IMR-90 (cell line): ENCODE data around the gene RCCD1. TPM values are rescaled to one million over a fixed set of nuclear protein-coding genes. Genes with fewer than 3 reads are reported as not detected.

ENCODE experiments used
- ATAC-seq: fragments of 200-7000 bp; cut with Tn5 transposase; 2 replicates; pipeline ENCODE4 v1.9.1; 2020; ENCODE audit warnings: low read depth, mild to moderate bottlenecking, moderate library complexity
- BruUV-seq: library from RNA; stranded (reverse); fragments of 400-500 nt; replicated peaks from 2 replicates; lab custom pipeline; 2021; lab: Mats Ljungman, UMichigan
- CTCF ChIA-PET: fragments of 300-600 bp; formaldehyde crosslinking; extraction: SDS; loops from one replicate; lab custom pipeline; 2021; ENCODE audit warnings: antibody characterized with exemption; lab: Yijun Ruan, JAX
- POLR2A ChIA-PET: fragments of 300-600 bp; sonication (Branson Sonifier 250); formaldehyde crosslinking; loops from one replicate; lab custom pipeline; 2022; ENCODE audit warnings: antibody characterized with exemption; ENCODE audit not compliant: unreplicated experiment; lab: Charles Lee
- DNase-seq: peaks from one replicate; pipeline ENCODE4 v3.0.0; 2013
- H2AFZ ChIP-seq: replicated peaks from 2 replicates; pipeline ENCODE3; 2013; ENCODE audit warnings: low read length, mild to moderate bottlenecking; ENCODE audit not compliant: poor library complexity
- H2AK5ac ChIP-seq: 2 replicates; pipeline ENCODE4 v1.6.1; 2013; ENCODE audit warnings: low read depth, low read length, inconsistent platforms
- H2AK9ac ChIP-seq: replicated peaks from 2 replicates; pipeline ENCODE3; 2013; ENCODE audit warnings: mild to moderate bottlenecking, low read depth, low read length, moderate library complexity; ENCODE audit not compliant: poor library complexity
- H2BK120ac ChIP-seq: 2 replicates; pipeline ENCODE4 v1.6.1; 2013; ENCODE audit warnings: low read depth, low read length, inconsistent platforms
- H2BK15ac ChIP-seq: 3 replicates; pipeline ENCODE4 v1.6.1; 2013; ENCODE audit warnings: low read depth, low read length, inconsistent platforms
- H2BK20ac ChIP-seq: 2 replicates; pipeline ENCODE4 v1.6.1; 2013; ENCODE audit warnings: low read depth, mild to moderate bottlenecking, inconsistent platforms, low read length, moderate library complexity
- H2BK5ac ChIP-seq: 2 replicates; pipeline ENCODE4 v1.6.1; 2013; ENCODE audit warnings: mild to moderate bottlenecking, low read depth, low read length, inconsistent platforms; ENCODE audit not compliant: poor library complexity, severe bottlenecking
- H3K14ac ChIP-seq: replicated peaks from 2 replicates; pipeline ENCODE4 v1.6.1; 2013; ENCODE audit warnings: low read depth, low read length, inconsistent platforms
- H3K18ac ChIP-seq: 2 replicates; pipeline ENCODE4 v1.6.1; 2013; ENCODE audit warnings: low read depth, low read length, control low read depth
- H3K23ac ChIP-seq: 2 replicates; pipeline ENCODE4 v1.6.1; 2013; ENCODE audit warnings: low read depth, low read length, inconsistent platforms
- H3K27ac ChIP-seq: 2 replicates; pipeline ENCODE4 v1.5.1; 2013; ENCODE audit warnings: mild to moderate bottlenecking, control low read depth, low read length; ENCODE audit not compliant: insufficient read depth
- H3K27me3 ChIP-seq: 2 replicates; pipeline ENCODE4 v1.6.1; 2013; ENCODE audit warnings: low read length; ENCODE audit not compliant: control insufficient read depth, insufficient read depth
- H3K36me3 ChIP-seq: 2 replicates; pipeline ENCODE4 v1.6.1; 2013; ENCODE audit warnings: low read length, mixed read lengths; ENCODE audit not compliant: control insufficient read depth, insufficient read depth
- H3K4ac ChIP-seq: 2 replicates; pipeline ENCODE4 v1.6.1; 2013; ENCODE audit warnings: low read depth, low read length, inconsistent platforms
- H3K4me1 ChIP-seq: 2 replicates; pipeline ENCODE4 v1.6.1; 2013; ENCODE audit warnings: low read length, mixed read lengths; ENCODE audit not compliant: control insufficient read depth, insufficient read depth
- H3K4me2 ChIP-seq: 2 replicates; pipeline ENCODE4 v1.6.1; 2013; ENCODE audit warnings: low read depth, mild to moderate bottlenecking, control low read depth, low read length, moderate library complexity
- H3K4me3 ChIP-seq: 2 replicates; pipeline ENCODE4 v1.5.1; 2013; ENCODE audit warnings: low read depth, mild to moderate bottlenecking, control low read depth, low read length, moderate library complexity; ENCODE audit not compliant: insufficient read depth
- H3K56ac ChIP-seq: 2 replicates; pipeline ENCODE4 v1.6.1; 2013; ENCODE audit warnings: low read length, inconsistent platforms; ENCODE audit not compliant: insufficient read depth; ENCODE audit errors: extremely low read depth
- H3K79me1 ChIP-seq, 2 experiments: 2 replicates each; pipeline ENCODE4 v1.6.1; 2013; ENCODE audit warnings: low read length in 2 of 2, inconsistent platforms in 1 of 2, low read depth in 1 of 2
- H3K9ac ChIP-seq: 2 replicates; pipeline ENCODE4 v1.6.1; 2013; ENCODE audit warnings: low read depth, low read length, control low read depth
- H3K9me1 ChIP-seq: 2 replicates; pipeline ENCODE4 v1.6.1; 2013; ENCODE audit warnings: low read length, inconsistent platforms; ENCODE audit not compliant: insufficient read depth
- H3K9me3 ChIP-seq: 2 replicates; pipeline ENCODE4 v1.6.1; 2013; ENCODE audit warnings: low read length; ENCODE audit not compliant: control insufficient read depth, insufficient read depth
- H4K20me1 ChIP-seq: 2 replicates; pipeline ENCODE4 v1.6.1; 2013; ENCODE audit warnings: low read length, inconsistent platforms; ENCODE audit not compliant: insufficient read depth
- H4K5ac ChIP-seq: 2 replicates; pipeline ENCODE4 v1.6.1; 2013; ENCODE audit warnings: mild to moderate bottlenecking, low read depth, low read length, control low read depth
- H4K8ac ChIP-seq, 2 experiments: 2 replicates each; pipeline ENCODE4 v1.6.1; 2013; ENCODE audit warnings: low read depth in 2 of 2, low read length in 2 of 2, control low read depth in 1 of 2, inconsistent platforms in 1 of 2
- H4K91ac ChIP-seq: 2 replicates; pipeline ENCODE4 v1.6.1; 2013; ENCODE audit warnings: low read depth, low read length, inconsistent platforms; ENCODE audit not compliant: insufficient read depth
- CEBPB ChIP-seq: IDR thresholded peaks from 2 replicates; pipeline ENCODE4 v1.6.1; 2012; ENCODE audit warnings: low read depth, low read length, improper control_type of control experiment
- CHD1 ChIP-seq: IDR thresholded peaks from 2 replicates; pipeline ENCODE4 v1.6.1; 2012; ENCODE audit warnings: low read depth, low read length, improper control_type of control experiment
- FOS ChIP-seq: fragments of 150-350 bp; IDR thresholded peaks from 2 replicates; pipeline ENCODE4 v1.6.1; 2016; ENCODE audit warnings: low read depth, low read length
- MAFK ChIP-seq: IDR thresholded peaks from 2 replicates; pipeline ENCODE4 v1.6.1; 2012; ENCODE audit warnings: low read depth, low read length, improper control_type of control experiment
- MAZ ChIP-seq: IDR thresholded peaks from 2 replicates; pipeline ENCODE4 v1.6.1; 2012; ENCODE audit warnings: low read depth, mild to moderate bottlenecking, low read length, improper control_type of control experiment, moderate library complexity, borderline replicate concordance
- MXI1 ChIP-seq: IDR thresholded peaks from 2 replicates; pipeline ENCODE4 v1.6.1; 2012; ENCODE audit warnings: low read depth, mild to moderate bottlenecking, low read length, moderate library complexity, borderline replicate concordance
- NFE2L2 ChIP-seq: fragments of 150-350 bp; IDR thresholded peaks from 2 replicates; pipeline ENCODE4 v1.6.1; 2016; ENCODE audit warnings: low read depth, mild to moderate bottlenecking, low read length
- POLR2A ChIP-seq: IDR thresholded peaks from 2 replicates; pipeline ENCODE4 v1.6.1; 2012; ENCODE audit warnings: mild to moderate bottlenecking, low read depth, low read length
- RAD21 ChIP-seq: IDR thresholded peaks from 2 replicates; pipeline ENCODE4 v1.6.1; 2012; ENCODE audit warnings: low read length, improper control_type of control experiment
- RCOR1 ChIP-seq: IDR thresholded peaks from 2 replicates; pipeline ENCODE4 v1.6.1; 2012; ENCODE audit warnings: mild to moderate bottlenecking, low read length, improper control_type of control experiment; ENCODE audit not compliant: insufficient replicate concordance
- SMC3 ChIP-seq: fragments of 150-350 bp; IDR thresholded peaks from 2 replicates; pipeline ENCODE4 v1.6.1; 2016; ENCODE audit warnings: low read depth, mild to moderate bottlenecking, antibody characterized with exemption, low read length, moderate library complexity
- WGBS, 2 experiments: methylation state at CpG; one replicate each; pipeline versions ENCODE4 v1.1.5 to v1.1.7; 2013; ENCODE audit warnings: missing lambda C conversion rate in 2 of 2; ENCODE audit not compliant: insufficient read length in 1 of 2; ENCODE audit errors: extremely low coverage in 2 of 2; 5-methylcytosine and 5-hydroxymethylcytosine counted together
- dilution Hi-C: fragments of 300-500 bp; cut with HindIII; formaldehyde crosslinking; loops from one replicate; pipeline ENCODE4 v1.14.3; 2018; ENCODE audit warnings: low sequenced_read_pairs; ENCODE audit not compliant: unreplicated experiment
- in situ Hi-C: fragments of 300-500 bp; cut with MboI; formaldehyde crosslinking; loops from 3 replicates; pipeline ENCODE4 v1.14.3; 2019; ENCODE audit warnings: low sequenced_read_pairs, inconsistent platforms, mixed read lengths
- intact Hi-C: fragments of 100-400 bp; cut with micrococcal nuclease; formaldehyde crosslinking; loops from 2 replicates; pipeline ENCODE4 v1.10.0; 2022
- polyA plus RNA-seq, 3 experiments: library from polyadenylated mRNA; depleted of rRNA; stranded (reverse); fragments of >200 nt; gene quantifications; 2 replicates each; pipeline ENCODE4 v1.2.3, GENCODE V29; 2012; ENCODE audit warnings: low replicate concordance in 1 of 3
- total RNA-seq: library from RNA; depleted of rRNA; stranded (reverse); fragments of >200 nt; gene quantifications from 2 replicates; pipeline ENCODE4 v1.2.3, GENCODE V29; 2012
- TF ChIP-seq, protein P1 (sequence below): fragments of 150-350 bp; IDR thresholded peaks from 2 replicates; pipeline ENCODE4 v1.6.1; 2016; ENCODE audit warnings: low read depth, mild to moderate bottlenecking, low read length, moderate library complexity, borderline replicate concordance
- TF ChIP-seq, protein P2 (sequence below): fragments of 150-350 bp; IDR thresholded peaks from 2 replicates; pipeline ENCODE4 v1.6.1; 2017; ENCODE audit warnings: mild to moderate bottlenecking, antibody characterized with exemption, low read length, low read depth

Gene RCCD1
- total and polyA plus RNA-seq, 2 of the 4 experiments (the other 2 are of a cell fraction): 3.9 to 9.9 TPM

DNA sequence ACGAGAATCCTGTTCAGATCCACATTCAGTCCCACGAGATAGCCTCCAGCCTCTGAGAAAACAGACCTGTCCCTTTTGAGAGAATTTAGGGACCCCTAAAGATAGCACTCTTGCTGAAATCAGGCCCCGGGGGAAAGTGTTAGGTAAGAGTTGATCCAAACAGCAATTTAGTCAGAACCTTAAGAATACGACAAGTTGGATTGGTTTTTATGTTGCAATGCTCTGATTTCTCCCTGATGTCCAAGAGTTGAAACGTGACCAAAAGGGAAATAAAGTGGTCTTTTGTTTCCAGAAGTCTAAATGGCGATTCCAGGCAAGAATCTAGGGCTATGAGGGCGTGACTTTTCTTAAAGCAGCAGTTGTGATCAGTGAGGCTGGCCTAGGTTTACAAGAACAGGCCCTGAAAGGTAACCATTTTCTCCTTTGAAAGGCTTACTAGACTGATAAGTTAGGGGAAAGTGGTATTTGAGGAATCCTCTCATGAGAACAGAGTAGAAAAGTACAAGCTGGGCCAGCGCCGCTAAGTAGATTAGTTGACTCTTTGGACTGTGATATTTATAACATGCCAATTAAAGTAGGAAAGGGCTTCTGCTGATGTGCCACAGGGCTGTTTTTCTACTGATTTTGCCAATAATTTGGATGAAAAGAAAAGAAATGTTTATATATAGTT lies 46.7 kb upstream of the RCCD1 start:
- ChIA-PET CTCF (interaction anchor here (0.7 to 1.2 kb wide), 2 partner anchors 24 to 300 kb away, joined by 3 to 4 read pairs; no protein-coding TSS in a partner anchor), POLR2A (no interaction called here)
- no peak overlapping the region for H2BK5ac ChIP-seq
- no peak overlapping the region for H2BK15ac ChIP-seq
- no peak overlapping the region for H2AFZ ChIP-seq
- H2BK120ac ChIP-seq: no peak overlapping the region
- peaks cover 4% of the 10 kb centered on the region; the same call in 1 of the 2 replicates for H3K4me1 ChIP-seq
- H3K27me3 ChIP-seq: no peaks in the 10 kb centered on the region
- no peak overlapping the region for H3K56ac ChIP-seq
- H3K9ac ChIP-seq: no peak overlapping the region
- no peaks in the 10 kb centered on the region for H3K9me1 ChIP-seq
- H3K4me2 ChIP-seq: no peak overlapping the region
- no peak overlapping the region for H2AK5ac ChIP-seq
- no peak overlapping the region for H3K18ac ChIP-seq
- no peaks in the 10 kb centered on the region for H3K9me3 ChIP-seq
- H3K23ac ChIP-seq: no peak overlapping the region
- no peaks in the 10 kb centered on the region for H4K20me1 ChIP-seq
- BruUV-seq: no TSS peak
- H3K36me3 ChIP-seq: peaks cover 47% of the 10 kb centered on the region
- H3K79me1 ChIP-seq: peaks cover 0 to 13% of the 10 kb centered on the region in 2 experiments; a peak in 2 of 4 replicates
- WGBS, 2 experiments: 89% methylated on average over 6 of the region's 9 CpGs; no CpG with 5 or more reads in 1 of the 2 experiments
- no peak overlapping the region for H3K14ac ChIP-seq
- intact Hi-C loops: no loop called here
- ATAC-seq: no peak
- no peak overlapping the region for H4K91ac ChIP-seq
- dilution Hi-C loops: no loop called here
- no peak overlapping the region for H2BK20ac ChIP-seq
- no peak overlapping the region for H4K5ac ChIP-seq
- in situ Hi-C loops: no loop called here
- no peak overlapping the region for H2AK9ac ChIP-seq
- no peak overlapping the region for H3K4ac ChIP-seq
- H3K4me3 ChIP-seq: no peak overlapping the region
- no peak overlapping the region for H3K27ac ChIP-seq
- no peak for TF ChIP-seq MAFK
- TF ChIP-seq POLR2A: no peak
- TF ChIP-seq MXI1: no peak
- TF ChIP-seq FOS: no peak
- TF ChIP-seq RCOR1: no peak
- no peak for TF ChIP-seq NFE2L2
- no peak for TF ChIP-seq MAZ
- no peak for TF ChIP-seq SMC3
- TF ChIP-seq, protein P1, sequence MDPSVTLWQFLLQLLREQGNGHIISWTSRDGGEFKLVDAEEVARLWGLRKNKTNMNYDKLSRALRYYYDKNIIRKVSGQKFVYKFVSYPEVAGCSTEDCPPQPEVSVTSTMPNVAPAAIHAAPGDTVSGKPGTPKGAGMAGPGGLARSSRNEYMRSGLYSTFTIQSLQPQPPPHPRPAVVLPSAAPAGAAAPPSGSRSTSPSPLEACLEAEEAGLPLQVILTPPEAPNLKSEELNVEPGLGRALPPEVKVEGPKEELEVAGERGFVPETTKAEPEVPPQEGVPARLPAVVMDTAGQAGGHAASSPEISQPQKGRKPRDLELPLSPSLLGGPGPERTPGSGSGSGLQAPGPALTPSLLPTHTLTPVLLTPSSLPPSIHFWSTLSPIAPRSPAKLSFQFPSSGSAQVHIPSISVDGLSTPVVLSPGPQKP: no peak
- no peak for TF ChIP-seq CEBPB
- no peak for TF ChIP-seq CHD1
- TF ChIP-seq RAD21: no peak
- TF ChIP-seq, protein P2, sequence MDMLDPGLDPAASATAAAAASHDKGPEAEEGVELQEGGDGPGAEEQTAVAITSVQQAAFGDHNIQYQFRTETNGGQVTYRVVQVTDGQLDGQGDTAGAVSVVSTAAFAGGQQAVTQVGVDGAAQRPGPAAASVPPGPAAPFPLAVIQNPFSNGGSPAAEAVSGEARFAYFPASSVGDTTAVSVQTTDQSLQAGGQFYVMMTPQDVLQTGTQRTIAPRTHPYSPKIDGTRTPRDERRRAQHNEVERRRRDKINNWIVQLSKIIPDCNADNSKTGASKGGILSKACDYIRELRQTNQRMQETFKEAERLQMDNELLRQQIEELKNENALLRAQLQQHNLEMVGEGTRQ: no peak
- H4K8ac ChIP-seq: no peak overlapping the region
- no peak for DNase-seq
